Chondrocyte (in vitro differentiated cells): Measurements from ENCODE around the gene ZBTB7B. TPM values are rescaled to one million over a fixed set of nuclear protein-coding genes. Genes with fewer than 3 reads are reported as not detected.

ENCODE experiments used
- DNase-seq: peaks from one replicate; pipeline ENCODE4 v3.0.0; 2021; ENCODE audit warnings: mixed read lengths, low spot score
- H3K27ac Mint-ChIP-seq: one replicate; pipeline ENCODE4 v1.8.0; 2021; ENCODE audit warnings: mild to moderate bottlenecking, moderate library complexity, mixed read lengths; ENCODE audit not compliant: unreplicated experiment
- H3K27me3 Mint-ChIP-seq: 2 replicates; pipeline ENCODE4 v1.8.0; 2021; ENCODE audit warnings: low read depth, mixed read lengths
- H3K36me3 Mint-ChIP-seq: 2 replicates; pipeline ENCODE4 v1.8.0; 2021; ENCODE audit warnings: low read depth, mixed read lengths
- H3K4me1 Mint-ChIP-seq: 2 replicates; pipeline ENCODE4 v1.8.0; 2021; ENCODE audit warnings: low read depth, mild to moderate bottlenecking, mixed read lengths
- H3K4me3 Mint-ChIP-seq: one replicate; pipeline ENCODE4 v1.8.0; 2021; ENCODE audit warnings: mild to moderate bottlenecking, moderate library complexity, mixed read lengths; ENCODE audit not compliant: unreplicated experiment
- H3K9me3 Mint-ChIP-seq: 2 replicates; pipeline ENCODE4 v1.8.0; 2021; ENCODE audit warnings: low read depth, mixed read lengths
- CTCF ChIP-seq: fragments of 200-600 bp; sonication (generic); IDR thresholded peaks from 2 replicates; pipeline ENCODE4 v1.5.0; 2021; ENCODE audit warnings: antibody characterized with exemption, mild to moderate bottlenecking, moderate library complexity
- total RNA-seq: library from RNA; stranded (reverse); gene quantifications from 3 replicates; pipeline ENCODE4 v1.2.1, GENCODE V29; 2021

The ZBTB7B gene
- total RNA-seq, 1 donor from 2014 or later: 41.1 TPM

GRCh38 chr1:155033524-155033923 lies 30.9 kb downstream of the ZBTB7B start, which contains the start of the genes DCST1 and DCST2:
Gene DCST1, plus strand, starts transcription at chr1:155033824. Its CDS starts 213 bp downstream, at chr1:155034037.
Gene DCST2, minus strand, starts transcription at chr1:155033781. Its CDS starts 80 bp downstream, at chr1:155033701.
- no peak within 1 kb of the TSS for H3K27ac Mint-ChIP-seq
- H3K9me3 Mint-ChIP-seq: no peaks in the 10 kb centered on the region
- DNase-seq: no peak
- peaks cover 1% of the 10 kb centered on the region for H3K27me3 Mint-ChIP-seq
- peaks cover 2% of the 10 kb centered on the region for H3K4me1 Mint-ChIP-seq
- no peak for TF ChIP-seq CTCF
- no peaks in the 10 kb centered on the region for H3K36me3 Mint-ChIP-seq
- H3K4me3 Mint-ChIP-seq: no peak within 1 kb of the TSS

- TF ChIP-seq CTCF: no peak
- Mint-ChIP-seq H3K27ac (no peak overlapping the region), H3K4me3 (no peak overlapping the region), H3K36me3 (no peaks in the 10 kb centered on the region), H3K4me1 (peaks cover 4% of the 10 kb centered on the region), H3K9me3 (no peaks in the 10 kb centered on the region), H3K27me3 (peaks cover 2% of the 10 kb centered on the region)
- DNase-seq: no peak
Observed at GRCh38 chr1:155034318-155035208, 32.0 kb downstream of the ZBTB7B start.

GRCh38 chr1:155035936-155036335 lies 33.3 kb downstream of the ZBTB7B start:
- Mint-ChIP-seq H3K4me1 (peaks cover 4% of the 10 kb centered on the region), H3K27ac (no peak overlapping the region), H3K9me3 (no peaks in the 10 kb centered on the region), H3K27me3 (peaks cover 2% of the 10 kb centered on the region), H3K4me3 (no peak overlapping the region), H3K36me3 (no peaks in the 10 kb centered on the region)
- no peak for TF ChIP-seq CTCF
- no peak for DNase-seq

GRCh38 chr1:155037043-155037442 lies 34.4 kb downstream of the ZBTB7B start:
- Mint-ChIP-seq H3K9me3 (no peaks in the 10 kb centered on the region), H3K4me3 (no peak overlapping the region), H3K4me1 (peaks cover 4% of the 10 kb centered on the region), H3K27ac (no peak overlapping the region), H3K27me3 (peaks cover 2% of the 10 kb centered on the region), H3K36me3 (no peaks in the 10 kb centered on the region)
- no peak for TF ChIP-seq CTCF
- DNase-seq: no peak

- no peaks in the 10 kb centered on the region for H3K36me3 Mint-ChIP-seq
- no peaks in the 10 kb centered on the region for H3K9me3 Mint-ChIP-seq
- H3K27me3 Mint-ChIP-seq: peaks cover 4% of the 10 kb centered on the region
- H3K4me3 Mint-ChIP-seq: no peak overlapping the region
- no peak for TF ChIP-seq CTCF
- DNase-seq: no peak
- no peak overlapping the region for H3K27ac Mint-ChIP-seq
- H3K4me1 Mint-ChIP-seq: peaks cover 4% of the 10 kb centered on the region
Observed at GRCh38 chr1:155037851-155038441, 35.3 kb downstream of the ZBTB7B start.
